SW480 (cell line): ENCODE results near the gene ADCY2.

ENCODE experiments used
- DNase-seq: peaks from one replicate; pipeline ENCODE4 v3.0.0-alpha.2; 2016; ENCODE audit warnings: low spot score

Gene ADCY2

GRCh38 chr5:7869474-7870136 is 473.7 kb downstream of the ADCY2 start:
- no peak for DNase-seq

DNA sequence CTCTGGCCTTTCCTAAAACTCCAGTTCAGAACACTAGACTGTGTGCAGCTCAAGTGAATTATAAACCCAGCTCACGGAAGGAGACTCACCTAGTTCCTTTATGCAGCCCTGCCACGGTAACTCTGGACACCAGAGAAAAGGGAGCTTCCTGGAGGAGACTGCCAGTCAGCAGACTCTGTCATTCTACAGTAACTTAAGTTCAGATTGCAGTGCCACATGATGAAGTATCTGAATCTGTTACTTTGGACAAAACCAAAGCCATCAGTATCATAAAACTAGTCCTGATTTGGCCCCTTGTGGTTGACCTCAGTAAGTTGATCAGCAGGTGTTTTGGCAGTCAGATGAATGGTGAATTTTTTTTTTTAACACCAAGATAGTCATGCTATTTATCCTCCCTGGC is 475.7 kb downstream of the ADCY2 start:
- no peak for DNase-seq

GRCh38 chr5:7872517-7873130 is 476.7 kb downstream of the ADCY2 start:
- no peak for DNase-seq

DNA sequence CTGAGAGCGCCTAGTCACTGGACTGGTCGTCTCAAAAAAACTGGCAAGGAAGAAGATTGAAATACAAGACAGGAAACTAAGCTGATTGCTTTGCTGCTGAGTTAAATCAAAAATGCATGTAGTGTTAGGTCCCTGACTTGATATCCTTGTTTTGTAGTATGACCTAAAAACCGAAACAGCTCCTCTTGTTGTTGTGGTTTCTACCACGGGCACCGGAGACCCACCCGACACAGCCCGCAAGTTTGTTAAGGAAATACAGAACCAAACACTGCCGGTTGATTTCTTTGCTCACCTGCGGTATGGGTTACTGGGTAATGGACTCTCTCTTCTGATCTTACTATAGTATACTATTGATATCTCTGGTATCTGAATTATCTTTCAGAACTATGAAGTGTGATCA is 477.3 kb downstream of the ADCY2 start:
- no peak for DNase-seq

DNA sequence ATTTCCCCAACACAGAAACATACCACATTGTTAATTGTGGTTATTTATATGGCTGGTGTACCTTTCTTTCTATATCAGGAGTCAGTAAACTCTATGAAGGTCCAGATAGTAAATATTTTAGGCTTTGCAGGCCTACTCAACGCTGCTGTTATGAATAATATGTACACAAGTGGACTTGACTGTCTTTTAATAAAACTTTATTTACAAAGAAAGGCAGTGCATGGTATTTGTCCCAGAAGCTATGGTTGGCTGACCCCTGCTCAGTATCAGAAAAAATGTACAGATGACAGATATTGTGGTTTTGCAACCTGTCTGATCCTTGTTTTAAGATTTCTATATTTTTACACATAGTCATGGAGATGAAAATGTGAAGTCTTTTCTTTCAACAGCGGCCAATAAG is 478.7 kb downstream of the ADCY2 start:
- DNase-seq = no peak

GRCh38 chr5:7875151-7875550 is 479.2 kb downstream of the ADCY2 start:
- no peak for DNase-seq

DNA sequence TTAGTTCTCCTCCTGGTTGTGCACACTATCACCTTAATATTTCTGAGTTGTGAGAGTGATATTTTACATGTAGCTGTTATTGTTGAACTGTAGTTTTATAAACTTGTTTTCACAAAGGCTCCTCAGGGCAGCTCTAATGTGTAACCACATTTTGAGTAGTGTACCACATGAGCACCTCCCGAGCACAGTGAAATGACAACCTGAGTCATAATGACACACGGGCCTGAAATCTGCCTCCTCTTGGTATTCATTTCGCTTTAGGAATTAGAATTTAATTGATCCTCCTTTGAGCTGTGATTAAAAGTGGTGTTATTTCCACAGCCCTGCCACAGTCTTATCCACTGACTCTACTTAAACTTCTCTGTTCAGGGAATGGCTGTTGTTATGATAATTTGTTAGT is 480.9 kb downstream of the ADCY2 start:
- no peak for DNase-seq

DNA sequence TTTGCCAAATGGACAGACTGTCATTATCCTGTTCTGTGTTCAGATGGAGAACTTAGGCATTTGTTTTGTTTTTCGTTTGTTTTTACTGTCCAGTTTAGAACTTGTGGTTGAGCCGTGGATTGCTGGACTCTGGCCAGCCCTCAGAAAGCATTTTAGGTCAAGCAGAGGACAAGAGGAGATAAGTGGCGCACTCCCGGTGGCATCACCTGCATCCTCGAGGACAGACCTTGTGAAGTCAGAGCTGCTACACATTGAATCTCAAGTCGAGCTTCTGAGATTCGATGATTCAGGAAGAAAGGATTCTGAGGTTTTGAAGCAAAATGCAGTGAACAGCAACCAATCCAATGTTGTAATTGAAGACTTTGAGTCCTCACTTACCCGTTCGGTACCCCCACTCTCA is 481.9 kb downstream of the ADCY2 start:
- no peak for DNase-seq

- DNase-seq = no peak
Observed at GRCh38 chr5:7878381-7878873, 482.5 kb downstream of the ADCY2 start.
